Anterior cingulate cortex (tissue), 58 donors: ENCODE measurements around the gene ADAM23.

Experiments used
- DNase-seq, 58 donors: peaks; one replicate each; lab custom pipeline; 2025; lab: John Stamatoyannopoulos, UW

Gene ADAM23

GRCh38 chr2:206558492-206558891 is 115.2 kb downstream of the ADAM23 start:
- no peak for DNase-seq

DNA sequence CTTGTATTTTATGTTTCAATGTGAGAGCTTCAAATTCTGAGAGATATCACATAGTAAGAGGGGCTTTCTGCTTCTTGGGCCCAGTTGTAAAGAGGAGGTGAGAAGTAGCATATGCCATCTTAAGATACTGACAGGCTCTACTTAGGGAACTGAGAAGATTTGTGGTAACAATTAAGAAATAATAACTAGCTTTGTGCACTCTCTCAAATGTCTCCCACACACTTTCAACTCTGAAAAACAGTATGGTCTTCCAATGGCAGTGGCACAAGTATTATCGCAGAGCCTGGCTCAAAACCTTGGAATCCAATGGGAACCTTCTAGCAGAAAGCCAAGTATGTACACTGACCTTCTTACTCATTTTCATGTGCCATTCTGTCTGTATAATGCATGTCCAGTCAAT is 118.6 kb downstream of the ADAM23 start:
- DNase-seq = no peak

- DNase-seq = peak in 2 of 58 donors; percentile 2 to 9
Observed at GRCh38 chr2:206562375-206562774, 119.0 kb downstream of the ADAM23 start.

- DNase-seq = no peak
Observed at GRCh38 chr2:206563374-206563773, 120.0 kb downstream of the ADAM23 start.

- DNase-seq = no peak
Observed at GRCh38 chr2:206565666-206566065, 122.3 kb downstream of the ADAM23 start.

DNA sequence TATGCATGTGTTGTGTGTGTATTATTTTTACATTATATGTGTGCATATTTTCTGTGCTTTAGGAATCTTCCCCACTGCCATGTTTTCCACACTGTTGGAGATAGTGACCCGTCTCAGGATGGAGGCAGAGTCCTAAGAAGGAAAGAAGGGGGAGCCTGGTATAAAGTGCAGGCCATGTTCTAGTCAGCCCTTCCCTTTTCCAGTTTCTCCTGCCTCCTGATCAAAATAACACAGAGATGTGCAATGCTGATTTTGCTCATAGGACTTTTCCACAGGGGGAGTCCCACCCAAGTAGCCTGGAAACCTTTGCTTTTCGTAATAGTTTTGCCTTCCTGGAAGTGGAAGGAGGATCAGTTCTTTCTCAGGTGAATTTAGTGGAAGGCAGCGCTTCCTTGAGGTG is 126.1 kb downstream of the ADAM23 start:
- no peak for DNase-seq

DNA sequence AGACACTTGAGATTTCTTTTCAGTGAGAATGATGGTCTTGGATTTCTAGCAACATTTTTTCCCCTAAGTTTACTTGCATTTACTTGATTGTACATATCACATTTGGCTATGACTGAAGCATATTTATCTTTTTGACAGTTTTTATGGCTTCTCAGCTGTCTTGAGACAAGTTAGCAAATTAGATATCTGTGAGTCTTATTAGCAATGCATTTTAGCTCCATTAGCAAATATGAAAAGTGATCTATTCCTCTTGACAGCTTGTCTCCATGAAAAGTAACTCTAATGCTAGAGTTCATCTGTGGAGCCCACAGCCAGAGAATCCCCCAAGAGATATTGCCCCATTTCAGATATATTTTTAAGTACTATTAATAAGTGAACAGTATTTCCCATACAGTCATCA is 126.9 kb downstream of the ADAM23 start:
- no peak for DNase-seq

DNA sequence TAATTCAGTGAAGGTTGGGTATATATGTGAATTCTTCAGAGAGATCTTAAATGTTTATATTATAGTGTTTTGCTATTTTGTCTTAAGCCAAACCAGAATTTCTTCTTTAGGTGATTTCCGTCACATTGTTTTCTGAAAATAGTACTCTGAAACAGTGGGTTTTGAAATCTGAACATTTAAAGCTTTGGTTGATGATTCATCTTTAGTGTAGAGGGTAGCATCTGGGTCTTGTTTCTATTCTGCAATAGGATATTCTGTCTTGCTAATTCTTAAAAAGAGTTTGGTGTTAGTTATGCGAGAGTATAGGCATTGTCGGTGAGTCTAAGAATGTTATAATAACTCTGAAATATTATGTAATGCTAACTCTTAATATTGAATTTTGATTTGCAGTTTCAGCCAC is 129.4 kb downstream of the ADAM23 start:
- DNase-seq = no peak

- no peak for DNase-seq
Observed at GRCh38 chr2:206573793-206574192, 130.5 kb downstream of the ADAM23 start.

DNA sequence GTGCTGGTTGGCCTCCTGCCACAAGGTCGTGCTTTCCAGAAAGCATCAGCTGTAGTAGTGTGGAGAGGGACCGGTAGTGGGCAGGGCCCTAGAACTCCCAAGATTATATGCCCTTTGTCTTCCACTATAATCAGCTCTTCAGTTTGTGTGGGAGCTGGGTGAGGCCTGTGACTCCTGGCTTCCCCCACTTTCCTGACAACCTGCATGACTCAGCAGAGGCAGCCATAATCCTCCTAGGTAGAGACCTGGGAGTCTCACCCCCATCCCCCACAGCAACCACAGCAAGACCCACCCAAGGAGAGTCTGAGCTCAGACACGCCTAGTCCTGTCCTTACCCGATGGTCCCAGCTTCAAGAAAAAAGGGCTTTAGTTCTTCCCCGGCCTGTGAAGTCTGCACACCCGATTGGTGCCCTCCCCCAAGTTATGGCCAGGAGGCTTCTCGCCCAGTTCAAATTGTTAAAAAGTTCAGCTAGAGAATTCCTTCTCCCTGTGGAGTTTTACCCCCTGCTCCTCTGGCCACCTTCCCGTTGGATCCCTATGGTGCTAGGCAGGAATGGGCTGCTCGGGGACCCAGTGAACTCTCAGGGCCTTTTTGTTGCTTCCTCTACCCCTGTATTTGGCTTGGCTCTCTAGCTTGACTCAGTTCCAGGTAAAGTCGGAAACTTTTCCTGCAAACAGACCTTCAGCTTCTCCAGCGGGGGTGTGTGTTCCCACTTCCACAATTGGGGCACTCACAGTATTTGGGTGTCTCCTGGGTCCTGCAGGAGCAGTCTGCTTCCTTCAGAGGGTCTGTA is 141.2 kb downstream of the ADAM23 start:
- DNase-seq = peak in 1 of 58 donors; percentile 21

- DNase-seq = no peak
Observed at GRCh38 chr2:206585335-206585734, 142.0 kb downstream of the ADAM23 start.

DNA sequence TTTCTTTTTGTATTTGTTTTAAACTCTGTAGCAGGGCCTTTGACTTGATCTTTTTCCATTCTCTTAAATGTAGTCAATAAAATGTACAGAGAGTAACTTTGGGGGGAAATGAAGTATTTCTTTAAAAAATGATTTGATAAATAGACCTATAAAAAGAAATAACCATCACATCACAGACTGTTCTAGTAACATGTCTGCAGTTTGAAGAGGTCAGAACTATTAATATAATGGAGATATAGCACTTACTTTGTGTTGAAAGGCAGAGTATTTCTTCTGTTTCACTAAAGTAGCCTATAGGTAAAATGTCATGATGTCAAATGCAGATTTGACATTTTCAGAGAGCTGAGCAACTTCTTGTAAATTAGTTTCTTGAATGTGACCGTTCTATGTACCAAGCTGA is 143.3 kb downstream of the ADAM23 start:
- DNase-seq = no peak

DNA sequence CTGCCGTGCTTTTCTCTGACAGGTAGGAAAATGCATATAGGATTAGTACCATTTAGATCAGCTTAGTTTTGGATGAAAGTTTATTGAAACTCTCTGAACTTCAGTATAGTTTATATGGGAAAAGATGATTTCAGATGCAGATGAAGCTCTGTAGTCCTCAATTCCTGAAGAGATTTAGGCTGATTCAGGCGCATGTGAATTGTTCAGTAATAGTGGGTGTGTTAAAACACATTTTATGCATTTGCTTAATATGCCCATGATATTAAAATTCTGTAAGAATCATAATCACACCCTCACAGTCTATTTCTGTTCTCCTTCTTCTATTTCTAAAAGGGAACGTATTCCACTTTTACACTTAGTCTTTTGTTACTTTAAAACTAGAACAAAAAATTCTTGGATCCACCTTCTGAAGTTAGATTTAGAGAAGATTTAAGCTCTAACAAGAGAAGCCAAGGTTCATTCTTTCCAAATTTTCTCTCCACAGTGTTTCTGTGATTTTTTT is 154.4 kb downstream of the ADAM23 start:
- DNase-seq = no peak

GRCh38 chr2:206603243-206603642 is 159.9 kb downstream of the ADAM23 start:
- no peak for DNase-seq

GRCh38 chr2:206610451-206610850 is 167.1 kb downstream of the ADAM23 start:
- no peak for DNase-seq

- no peak for DNase-seq
Observed at GRCh38 chr2:206611191-206611590, 167.9 kb downstream of the ADAM23 start.

DNA sequence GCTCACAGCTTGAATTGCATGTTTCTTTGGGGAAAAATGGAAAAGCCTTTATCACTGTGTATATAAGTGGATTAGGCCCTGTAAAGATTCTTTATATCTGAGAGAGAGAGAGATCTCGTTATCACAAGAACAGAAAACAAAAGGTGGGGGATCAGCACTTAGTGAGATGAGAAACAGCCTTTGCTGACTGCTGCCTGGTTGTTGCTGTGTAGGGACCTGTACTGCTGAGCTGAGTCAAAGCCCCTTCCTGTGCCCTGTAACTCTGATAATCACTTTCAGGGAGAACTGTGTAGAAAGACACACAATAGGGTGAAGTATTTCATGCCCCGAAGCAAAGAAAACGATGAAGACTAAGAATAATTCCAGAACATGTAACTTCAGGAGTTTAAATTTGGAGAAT is 168.4 kb downstream of the ADAM23 start:
- DNase-seq = no peak

DNA sequence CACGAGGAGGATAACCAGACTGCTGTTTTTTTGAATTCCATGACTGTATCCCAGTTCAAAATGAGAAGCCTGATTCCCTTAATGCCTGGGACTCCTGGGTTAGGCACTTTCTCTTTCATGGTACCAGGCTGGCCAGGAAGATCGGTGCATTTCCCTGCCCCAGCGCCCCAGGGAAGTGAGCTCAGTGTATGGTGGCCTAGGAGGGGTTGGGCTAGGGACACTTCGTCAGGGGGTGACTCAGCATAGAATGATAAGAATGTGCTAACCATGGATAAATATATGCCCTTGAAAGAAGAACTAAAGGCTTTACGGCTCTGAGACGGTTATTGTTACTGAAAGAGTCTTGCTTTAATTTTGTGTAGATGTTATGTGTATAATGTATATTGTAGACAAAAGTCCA is 171.5 kb downstream of the ADAM23 start:
- no peak for DNase-seq

DNA sequence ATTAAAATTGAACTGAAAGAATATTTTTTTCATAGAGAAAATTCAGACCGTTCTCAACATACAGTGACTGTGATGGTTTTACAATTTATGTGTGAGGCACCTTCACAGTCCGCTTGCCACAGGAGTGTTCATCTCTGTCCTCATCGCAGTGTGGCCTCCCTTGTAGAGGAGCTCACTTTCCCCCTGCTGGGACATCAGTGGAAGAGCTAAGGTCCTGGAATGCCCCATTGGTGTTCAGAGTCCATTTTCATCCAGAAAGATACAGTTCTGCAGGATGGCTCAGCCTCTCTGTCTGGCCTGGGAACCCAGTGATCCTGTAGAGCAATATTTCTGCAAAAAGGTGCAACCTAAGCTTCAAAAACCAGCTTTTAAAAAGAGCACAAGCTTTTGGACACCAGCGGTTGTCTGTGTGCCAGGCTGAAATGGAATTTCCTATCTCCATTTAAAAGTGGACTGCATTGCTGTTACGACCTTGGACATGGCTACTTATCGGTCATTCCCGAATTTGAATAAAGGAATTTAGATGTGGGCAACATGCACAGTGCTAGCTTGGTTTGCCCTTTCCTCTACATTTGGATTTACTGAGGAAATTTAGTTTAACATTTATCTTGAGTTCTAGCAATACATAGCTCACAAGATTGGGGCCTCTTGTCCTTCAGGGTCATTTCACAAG is 172.2 kb downstream of the ADAM23 start:
- no peak for DNase-seq

DNA sequence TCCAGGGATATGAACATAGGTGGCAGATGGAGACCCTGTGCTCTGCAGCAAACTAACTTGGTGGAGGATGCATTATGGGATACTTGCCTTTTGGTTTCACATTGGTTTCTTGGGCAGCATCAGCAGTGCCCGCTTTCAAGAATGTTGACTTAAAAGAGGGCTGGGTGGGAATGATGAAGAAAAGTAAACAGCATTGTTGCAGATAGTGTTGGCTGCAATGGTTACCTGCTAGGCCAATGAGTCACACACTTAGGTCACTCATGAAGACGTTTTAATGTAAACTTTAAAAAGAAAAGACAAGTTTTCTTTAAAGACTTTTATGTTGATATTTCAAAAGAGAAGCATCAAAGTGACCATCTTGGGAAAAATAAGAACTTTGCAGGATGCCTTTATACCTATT is 172.8 kb downstream of the ADAM23 start:
- no peak for DNase-seq

- DNase-seq = no peak
Observed at GRCh38 chr2:206619011-206619410, 175.7 kb downstream of the ADAM23 start.

DNA sequence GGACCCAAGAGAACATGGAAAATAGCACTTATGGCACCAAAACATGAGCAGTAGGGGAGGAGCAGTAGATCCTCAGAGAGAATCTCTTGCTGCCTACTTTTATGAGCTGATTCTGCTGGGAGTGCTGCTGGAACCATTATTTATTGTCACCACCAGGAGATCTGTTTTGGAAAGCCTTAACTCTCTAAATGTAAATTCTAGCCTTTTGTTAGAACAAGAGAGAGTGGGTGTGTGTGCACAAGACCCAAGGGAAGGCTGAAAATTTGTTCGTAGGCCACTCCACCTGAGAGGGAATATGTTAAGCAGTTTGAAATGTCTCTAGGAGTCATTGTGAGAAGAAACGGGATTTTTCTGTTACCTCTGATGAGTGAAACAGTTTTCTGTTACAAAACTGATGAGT is 182.8 kb downstream of the ADAM23 start:
- DNase-seq = no peak
